Lower leg skin (tissue), 4 donors: Measurements from ENCODE around the gene DAPK2. TPM values are rescaled to one million over a fixed set of nuclear protein-coding genes. Genes with fewer than 3 reads are reported as not detected.

Experiments used
- DNase-seq, 2 donors: peaks; one replicate each; pipeline ENCODE4 v3.0.0-alpha.2; 2019; ENCODE audit warnings: low spot score in 2 of 2
- H3K4me3 ChIP-seq: fragments of 200-600 bp; sonication (generic); 2 replicates; pipeline ENCODE4 v1.5.1; 2017; ENCODE audit warnings: mild to moderate bottlenecking, low read depth; ENCODE audit not compliant: poor library complexity, severe bottlenecking
- CTCF ChIP-seq, 3 donors: fragments of 450-650 bp; IDR thresholded peaks; one replicate each; pipeline ENCODE4 v1.5.1; 2016; ENCODE audit warnings: antibody characterized with exemption in 3 of 3, mild to moderate bottlenecking in 3 of 3, moderate library complexity in 2 of 3
- POLR2A ChIP-seq, 2 donors: fragments of 450-650 bp; IDR thresholded peaks; one replicate each; pipeline ENCODE4 v1.6.1; 2016 to 2017; ENCODE audit warnings: antibody characterized with exemption in 2 of 2, mild to moderate bottlenecking in 1 of 2, moderate library complexity in 1 of 2
- WGBS, 2 donors: methylation state at CpG; one replicate each; pipeline ENCODE4 v1.1.5; 2018; 5-methylcytosine and 5-hydroxymethylcytosine counted together
- intact Hi-C: fragments of 100-400 bp; cut with DNase I; formaldehyde crosslinking; loops from one replicate; pipeline ENCODE4 v1.15.0; 2023; ENCODE audit warnings: low total_unique reads
- total RNA-seq, 4 donors: library from RNA; depleted of rRNA; stranded (reverse); fragments of >200 nt; gene quantifications; one replicate each; pipeline ENCODE4 v1.1.0, GENCODE V29; 2016

Gene DAPK2
- total RNA-seq = 10 to 100 TPM; 10.9 to 27.5 (median 13.3) TPM

- 17 to 29% methylated on average over 18 to 34 of the region's 50 CpGs for WGBS, 2 donors
- peak in 1 of 2 donors; percentile 88 for DNase-seq
These were observed at the start of gene DAPK2 for GRCh38 chr15:64046421-64047153. TSS of gene DAPK2 (minus strand) at chr15:64046485. CDS start at chr15:64040261, 6,224 bp downstream.

GRCh38 chr15:64095431-64095794, 49.1 kb upstream of the DAPK2 start:
- 41 to 43% methylated on average over 4 of the region's 4 CpGs for WGBS, 2 donors
- intact Hi-C loops = loop anchor here (10.0 kb wide), 1 partner anchor 59 kb away; the partner anchor contains the start of gene SNX22
- TF ChIP-seq POLR2A (IDR thresholded peaks at IDR 0.05) = no peak
- TF ChIP-seq CTCF (IDR thresholded peaks at IDR 0.05) = no peak
- no peak for DNase-seq
- H3K4me3 ChIP-seq = no peak overlapping the region

More at GRCh38 chr15:64046421-64047153, at the start of gene DAPK2:
- TF ChIP-seq CTCF (IDR thresholded peaks at IDR 0.05) = peak in 1 of 3 donors; percentile 28
- no peak for TF ChIP-seq POLR2A (IDR thresholded peaks at IDR 0.05)
- intact Hi-C loops = loop anchor here (10.0 kb wide), 1 partner anchor 102 kb away; no protein-coding TSS in a partner anchor
- peak within 1 kb of the TSS; percentile 52 for H3K4me3 ChIP-seq

GRCh38 chr15:64093627-64094417, 47.5 kb upstream of the DAPK2 start, which contains the start of gene CIAO2A:
TSS of gene CIAO2A (minus strand) at chr15:64093838. CDS start at chr15:64093768, 70 bp downstream.
- peak within 1 kb of the TSS; percentile 64 for H3K4me3 ChIP-seq
- no peak for TF ChIP-seq CTCF (IDR thresholded peaks at IDR 0.05)
- no peak for TF ChIP-seq POLR2A (IDR thresholded peaks at IDR 0.05)
- intact Hi-C loops = loop anchor here (10.0 kb wide), 1 partner anchor 61 kb away; the partner anchor contains the start of gene SNX22
- peak; percentile 97 to 98 for DNase-seq
- 0 to 1% methylated on average over 41 of the region's 41 CpGs for WGBS, 2 donors

- peak overlapping the region; percentile 64 for H3K4me3 ChIP-seq
- TF ChIP-seq POLR2A (IDR thresholded peaks at IDR 0.05) (no peak), CTCF (IDR thresholded peaks at IDR 0.05) (no peak)
- intact Hi-C loops = loop anchor here (10.0 kb wide), 1 partner anchor 62 kb away; the partner anchor contains the start of gene SNX22
- 2 to 3% methylated on average over 22 of the region's 22 CpGs for WGBS, 2 donors
- DNase-seq = no peak
These were observed 46.8 kb upstream of the DAPK2 start for GRCh38 chr15:64092864-64093626.

- TF ChIP-seq CTCF (IDR thresholded peaks at IDR 0.05) (no peak), POLR2A (IDR thresholded peaks at IDR 0.05) (no peak)
- no peak for DNase-seq
These were observed 46.0 kb upstream of the DAPK2 start for GRCh38 chr15:64092075-64092820.

More at GRCh38 chr15:64092075-64092820, 46.0 kb upstream of the DAPK2 start:
- intact Hi-C loops = loop anchor here (10.0 kb wide), 1 partner anchor 63 kb away; the partner anchor contains the start of gene SNX22
- no peak overlapping the region for H3K4me3 ChIP-seq
